PC-3 (cell line): ENCODE data around the gene UGT3A1.

Experiments
- EZH2 ChIP-seq: fragments of 300-600 bp; sonication (generic); IDR thresholded peaks from one replicate; pipeline ENCODE4 v1.6.1; 2017; ENCODE audit warnings: antibody characterized with exemption, mild to moderate bottlenecking, low read length; ENCODE audit not compliant: unreplicated experiment
- TF ChIP-seq, protein P1 (sequence below): fragments of 300-600 bp; sonication (generic); conservative IDR thresholded peaks from 2 replicates; pipeline ENCODE4 v1.5.1; 2017; ENCODE audit warnings: antibody characterized with exemption, low read depth, mild to moderate bottlenecking, low read length

DNA sequence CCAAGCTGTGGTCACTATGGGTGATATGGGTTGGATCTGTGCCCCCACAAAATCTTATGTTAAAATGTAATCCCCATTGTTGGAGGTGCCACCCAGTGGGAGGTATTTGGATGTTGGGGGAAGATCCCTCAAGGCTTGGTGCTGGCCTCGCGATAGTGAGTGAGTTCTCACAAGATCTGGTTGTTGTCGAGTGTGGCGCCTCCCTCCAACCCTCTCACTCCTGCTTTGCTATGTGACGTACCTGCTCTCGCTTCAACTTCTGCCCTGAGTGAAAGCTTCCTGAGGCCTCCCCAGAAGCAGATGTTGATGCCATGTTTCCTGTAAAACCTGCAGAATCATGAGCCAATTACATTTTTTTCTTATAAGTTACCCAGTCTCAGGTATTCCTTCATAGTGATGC, 40.0 kb upstream of the UGT3A1 start:
- TF ChIP-seq, protein P1, sequence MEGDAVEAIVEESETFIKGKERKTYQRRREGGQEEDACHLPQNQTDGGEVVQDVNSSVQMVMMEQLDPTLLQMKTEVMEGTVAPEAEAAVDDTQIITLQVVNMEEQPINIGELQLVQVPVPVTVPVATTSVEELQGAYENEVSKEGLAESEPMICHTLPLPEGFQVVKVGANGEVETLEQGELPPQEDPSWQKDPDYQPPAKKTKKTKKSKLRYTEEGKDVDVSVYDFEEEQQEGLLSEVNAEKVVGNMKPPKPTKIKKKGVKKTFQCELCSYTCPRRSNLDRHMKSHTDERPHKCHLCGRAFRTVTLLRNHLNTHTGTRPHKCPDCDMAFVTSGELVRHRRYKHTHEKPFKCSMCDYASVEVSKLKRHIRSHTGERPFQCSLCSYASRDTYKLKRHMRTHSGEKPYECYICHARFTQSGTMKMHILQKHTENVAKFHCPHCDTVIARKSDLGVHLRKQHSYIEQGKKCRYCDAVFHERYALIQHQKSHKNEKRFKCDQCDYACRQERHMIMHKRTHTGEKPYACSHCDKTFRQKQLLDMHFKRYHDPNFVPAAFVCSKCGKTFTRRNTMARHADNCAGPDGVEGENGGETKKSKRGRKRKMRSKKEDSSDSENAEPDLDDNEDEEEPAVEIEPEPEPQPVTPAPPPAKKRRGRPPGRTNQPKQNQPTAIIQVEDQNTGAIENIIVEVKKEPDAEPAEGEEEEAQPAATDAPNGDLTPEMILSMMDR: no peak
- TF ChIP-seq EZH2: no peak
